ENCODE measurements around the gene UGT1A7.
"Not testable (repeated sequence)": the region's sequence is repeated elsewhere in the genome, so short reads cannot be mapped to it uniquely, and the experiment has no call there.

UGT1A7 gene

GRCh38 chr2:233743464-233744259 lies 62.0 kb downstream of the UGT1A7 start:
- DNase-seq (ENCODE audit: insufficient read length, low spot score) (no peak), FAIRE-seq (no peak)
- no peak for TF ChIP-seq CTCF (IDR thresholded peaks at IDR 0.05; ENCODE audit: insufficient read depth, missing control alignments)

- DNase-seq (ENCODE audit: insufficient read length, low spot score): no peak
- TF ChIP-seq CTCF (IDR thresholded peaks at IDR 0.05; ENCODE audit: insufficient read depth, missing control alignments): no peak
- FAIRE-seq: no peak
Measured at GRCh38 chr2:233745073-233745755, 63.5 kb downstream of the UGT1A7 start.

- not testable (repeated sequence) for FAIRE-seq; DNase-seq (ENCODE audit: insufficient read length, low spot score)
Measured at GRCh38 chr2:233745838-233746237, 64.1 kb downstream of the UGT1A7 start.

GRCh38 chr2:233746475-233747282 lies 65.0 kb downstream of the UGT1A7 start:
- DNase-seq (ENCODE audit: insufficient read length, low spot score) (no peak), FAIRE-seq (no peak)
- no peak for TF ChIP-seq CTCF (IDR thresholded peaks at IDR 0.05; ENCODE audit: insufficient read depth, missing control alignments)

GRCh38 chr2:233747283-233747544 lies 65.5 kb downstream of the UGT1A7 start:
- no peak for FAIRE-seq
- DNase-seq (ENCODE audit: insufficient read length, low spot score): no peak
- TF ChIP-seq CTCF (IDR thresholded peaks at IDR 0.05; ENCODE audit: insufficient read depth, missing control alignments): no peak

GRCh38 chr2:233750689-233751088 lies 69.0 kb downstream of the UGT1A7 start:
- FAIRE-seq; DNase-seq (ENCODE audit: insufficient read length, low spot score): not testable (repeated sequence)

GRCh38 chr2:233751212-233752009 lies 69.7 kb downstream of the UGT1A7 start:
- FAIRE-seq; DNase-seq (ENCODE audit: insufficient read length, low spot score): not testable (repeated sequence)

- no peak for TF ChIP-seq CTCF (IDR thresholded peaks at IDR 0.05; ENCODE audit: insufficient read depth, missing control alignments)
- FAIRE-seq: no peak
- no peak for DNase-seq (ENCODE audit: insufficient read length, low spot score)
Measured at GRCh38 chr2:233754872-233755611, 73.3 kb downstream of the UGT1A7 start.

All from D721Med (cell line).